ENCODE results near the gene JAG1.

Gene JAG1

GRCh38 chr20:10699489-10699888 lies 25.7 kb upstream of the JAG1 start:
- H3K4me3 ChIP-seq (ENCODE audit: low read length), result no peak overlapping the region
- H3K27ac ChIP-seq (ENCODE audit: low read length), result no peak overlapping the region
- H4K20me1 ChIP-seq (ENCODE audit: insufficient read depth, low read length), result no peaks in the 10 kb centered on the region
- H2AFZ ChIP-seq (ENCODE audit: low read depth, low read length), result no peak overlapping the region
- TF ChIP-seq CTCF (IDR thresholded peaks at IDR 0.05; ENCODE audit: low read depth, low read length), result no peak
- no peak for TF ChIP-seq EZH2phosphoT487 (IDR thresholded peaks at IDR 0.05; ENCODE audit: low read depth)
- no peaks in the 10 kb centered on the region for H3K79me2 ChIP-seq (ENCODE audit: low read length)
- no peak overlapping the region for H3K4me2 ChIP-seq (ENCODE audit: low read length)
- H3K9ac ChIP-seq (ENCODE audit: low read length), result no peak overlapping the region
- H3K4me1 ChIP-seq (ENCODE audit: low read length), result peaks cover 12% of the 10 kb centered on the region
- peaks cover 11% of the 10 kb centered on the region for H3K27me3 ChIP-seq (ENCODE audit: low read depth, low read length)
- H3K9me3 ChIP-seq (ENCODE audit: insufficient read depth, low read length), result no peaks in the 10 kb centered on the region
- H3K36me3 ChIP-seq (replicated peaks; ENCODE audit: low read depth, low read length), result no peaks in the 10 kb centered on the region

GRCh38 chr20:10696650-10697049 lies 22.9 kb upstream of the JAG1 start:
- no peak overlapping the region for H3K9ac ChIP-seq (ENCODE audit: low read length)
- H3K4me3 ChIP-seq (ENCODE audit: low read length), result no peak overlapping the region

GRCh38 chr20:10689385-10689784 lies 15.6 kb upstream of the JAG1 start:
- Histone ChIP-seq H3K79me2 (ENCODE audit: low read length) (no peaks in the 10 kb centered on the region), H3K4me3 (ENCODE audit: low read length) (no peak overlapping the region), H3K9me3 (ENCODE audit: insufficient read depth, low read length) (no peaks in the 10 kb centered on the region), H3K27me3 (ENCODE audit: low read depth, low read length) (no peaks in the 10 kb centered on the region), H3K36me3 (replicated peaks; ENCODE audit: low read depth, low read length) (no peaks in the 10 kb centered on the region), H3K4me1 (ENCODE audit: low read length) (0 out of 2 replicates have a peak, but pooled peaks cover 3% of the 10 kb centered on the region), H3K27ac (ENCODE audit: low read length) (no peak overlapping the region), H2AFZ (ENCODE audit: low read depth, low read length) (no peak overlapping the region), H4K20me1 (ENCODE audit: insufficient read depth, low read length) (no peaks in the 10 kb centered on the region), H3K9ac (ENCODE audit: low read length) (no peak overlapping the region), H3K4me2 (ENCODE audit: low read length) (no peak overlapping the region)
- TF ChIP-seq CTCF (IDR thresholded peaks at IDR 0.05; ENCODE audit: low read depth, low read length), result no peak
- TF ChIP-seq EZH2phosphoT487 (IDR thresholded peaks at IDR 0.05; ENCODE audit: low read depth), result no peak

More at GRCh38 chr20:10696650-10697049, 22.9 kb upstream of the JAG1 start:
- Histone ChIP-seq H3K27ac (ENCODE audit: low read length) (no peak overlapping the region), H3K9me3 (ENCODE audit: insufficient read depth, low read length) (no peaks in the 10 kb centered on the region), H3K4me1 (ENCODE audit: low read length) (peaks cover 12% of the 10 kb centered on the region), H2AFZ (ENCODE audit: low read depth, low read length) (no peak overlapping the region), H3K36me3 (replicated peaks; ENCODE audit: low read depth, low read length) (no peaks in the 10 kb centered on the region), H3K4me2 (ENCODE audit: low read length) (no peak overlapping the region), H3K79me2 (ENCODE audit: low read length) (no peaks in the 10 kb centered on the region), H4K20me1 (ENCODE audit: insufficient read depth, low read length) (no peaks in the 10 kb centered on the region), H3K27me3 (ENCODE audit: low read depth, low read length) (peaks cover 11% of the 10 kb centered on the region)
- TF ChIP-seq CTCF (IDR thresholded peaks at IDR 0.05; ENCODE audit: low read depth, low read length) (peak; percentile 93), EZH2phosphoT487 (IDR thresholded peaks at IDR 0.05; ENCODE audit: low read depth) (no peak)

- Histone ChIP-seq H3K79me2 (ENCODE audit: low read length) (no peaks in the 10 kb centered on the region), H3K27ac (ENCODE audit: low read length) (no peak overlapping the region), H3K4me2 (ENCODE audit: low read length) (no peak overlapping the region), H3K9ac (ENCODE audit: low read length) (no peak overlapping the region), H3K4me3 (ENCODE audit: low read length) (no peak overlapping the region), H3K4me1 (ENCODE audit: low read length) (0 out of 2 replicates have a peak, but pooled peaks cover 3% of the 10 kb centered on the region), H3K27me3 (ENCODE audit: low read depth, low read length) (peaks cover 8% of the 10 kb centered on the region; the same call in 1 of the 2 replicates), H4K20me1 (ENCODE audit: insufficient read depth, low read length) (no peaks in the 10 kb centered on the region), H3K36me3 (replicated peaks; ENCODE audit: low read depth, low read length) (no peaks in the 10 kb centered on the region), H3K9me3 (ENCODE audit: insufficient read depth, low read length) (no peaks in the 10 kb centered on the region), H2AFZ (ENCODE audit: low read depth, low read length) (no peak overlapping the region)
- no peak for TF ChIP-seq CTCF (IDR thresholded peaks at IDR 0.05; ENCODE audit: low read depth, low read length)
- no peak for TF ChIP-seq EZH2phosphoT487 (IDR thresholded peaks at IDR 0.05; ENCODE audit: low read depth)
These were observed 14.1 kb upstream of the JAG1 start for GRCh38 chr20:10687895-10688294.
